ENCODE measurements around the gene FARSB. TPM values are rescaled to one million over a fixed set of nuclear protein-coding genes. Genes with fewer than 3 reads are reported as not detected.
A peak's percentile ranks its signal among the peaks of the same experiment; 100 is the strongest.

FARSB gene
- total RNA-seq, 1 experiment from 2014 or later: 36.7 TPM

DNA sequence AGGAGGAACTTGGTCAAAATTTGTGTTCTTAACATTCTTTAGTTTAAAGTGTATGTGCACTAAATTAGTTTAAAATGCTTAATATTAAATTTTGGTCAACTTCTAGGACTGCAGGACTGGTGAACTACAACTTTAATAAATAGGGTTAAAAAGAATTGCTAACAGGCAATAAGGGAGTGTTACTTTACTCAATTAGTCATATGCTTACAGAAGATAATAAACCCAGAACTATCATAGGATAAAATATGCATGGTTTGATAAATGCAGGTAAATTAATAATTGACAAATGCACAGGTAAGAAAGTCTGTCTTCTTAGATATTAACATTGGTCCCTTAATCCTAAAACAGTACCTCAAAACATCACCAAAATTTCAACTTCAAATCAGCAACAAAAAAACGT lies 20.6 kb downstream of the FARSB start:
- Histone ChIP-seq H3K27me3 (ENCODE audit: low read length) (no peaks in the 10 kb centered on the region), H3K9me2 (replicated peaks; ENCODE audit: insufficient read depth, low read length) (no peaks in the 10 kb centered on the region), H3K27ac (ENCODE audit: low read length) (no peak overlapping the region), H3K9ac (ENCODE audit: low read length) (no peak overlapping the region), H2AFZ (ENCODE audit: low read length) (no peak overlapping the region), H3K4me2 (ENCODE audit: low read depth, low read length, poor library complexity, severe bottlenecking) (no peak overlapping the region), H3K36me3 (ENCODE audit: insufficient read depth, low read length) (peaks cover 84% of the 10 kb centered on the region; the same call in 1 of the 2 replicates), H4K20me1 (ENCODE audit: insufficient read depth, low read depth, low read length) (no peaks in the 10 kb centered on the region), H3K9me3 (ENCODE audit: low read length) (no peaks in the 10 kb centered on the region), H3K4me3 (ENCODE audit: low read length) (no peak overlapping the region), H3K79me2 (ENCODE audit: low read length) (peaks cover 47% of the 10 kb centered on the region), H3K4me1 (ENCODE audit: low read length) (no peaks in the 10 kb centered on the region)
- no peak for DNase-seq

DNA sequence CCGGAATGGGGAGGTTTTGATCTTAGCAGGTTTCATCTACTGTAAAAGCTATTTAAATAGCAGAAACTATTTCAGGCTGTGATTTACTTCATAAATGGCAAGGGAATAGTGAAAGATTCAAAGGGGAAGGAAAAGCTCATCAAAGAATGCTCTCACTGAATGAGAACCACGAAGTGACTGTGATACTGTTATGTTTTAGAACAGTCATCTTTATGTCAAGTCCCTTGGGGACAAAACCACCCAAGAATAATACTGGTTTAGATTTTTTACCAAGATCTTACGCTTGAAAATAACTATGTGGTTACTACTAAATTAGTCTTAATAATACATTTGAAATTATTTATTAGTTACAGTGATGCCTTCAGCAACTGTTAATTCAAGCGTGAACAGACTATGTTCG lies 28.1 kb downstream of the FARSB start:
- peaks cover 77% of the 10 kb centered on the region for H3K36me3 ChIP-seq (ENCODE audit: insufficient read depth, low read length)
- H3K4me2 ChIP-seq (ENCODE audit: low read depth, low read length, poor library complexity, severe bottlenecking): no peak overlapping the region
- no peak overlapping the region for H3K4me3 ChIP-seq (ENCODE audit: low read length)
- H3K27ac ChIP-seq (ENCODE audit: low read length): no peak overlapping the region
- H3K9ac ChIP-seq (ENCODE audit: low read length): no peak overlapping the region
- no peaks in the 10 kb centered on the region for H3K9me3 ChIP-seq (ENCODE audit: low read length)
- no peaks in the 10 kb centered on the region for H4K20me1 ChIP-seq (ENCODE audit: insufficient read depth, low read depth, low read length)
- no peaks in the 10 kb centered on the region for H3K9me2 ChIP-seq (replicated peaks; ENCODE audit: insufficient read depth, low read length)
- H3K4me1 ChIP-seq (ENCODE audit: low read length): no peaks in the 10 kb centered on the region
- DNase-seq: no peak
- H3K79me2 ChIP-seq (ENCODE audit: low read length): peaks cover 12% of the 10 kb centered on the region; the same call in 1 of the 2 replicates
- no peak overlapping the region for H2AFZ ChIP-seq (ENCODE audit: low read length)
- no peaks in the 10 kb centered on the region for H3K27me3 ChIP-seq (ENCODE audit: low read length)

DNA sequence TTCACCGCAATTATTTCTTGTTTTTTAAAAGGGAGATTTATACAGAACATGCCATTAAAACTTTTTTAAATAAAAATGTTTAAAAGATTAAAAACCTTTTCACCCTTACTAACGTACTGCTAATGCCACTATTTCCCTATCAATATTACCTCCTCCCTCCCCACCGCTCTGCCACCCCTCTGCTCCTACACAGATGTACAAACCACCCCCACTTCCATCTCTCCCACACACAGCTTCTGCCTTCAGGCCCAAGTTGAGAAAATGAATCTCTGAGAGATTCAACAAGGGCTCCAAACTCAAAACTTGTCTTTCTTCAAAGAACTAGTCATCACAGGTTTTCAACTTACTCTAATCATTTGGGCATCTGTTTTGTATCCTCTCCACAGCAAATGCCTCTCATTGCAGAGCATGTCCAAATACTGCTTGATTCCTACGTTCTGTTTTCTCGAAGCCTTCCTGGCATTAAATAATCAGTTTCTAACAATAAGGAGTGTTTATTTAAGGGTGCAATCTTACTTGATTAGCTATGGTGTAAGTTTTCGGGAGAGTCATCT lies 32.1 kb downstream of the FARSB start:
- Histone ChIP-seq H3K9ac (ENCODE audit: low read length) (no peak overlapping the region), H3K27me3 (ENCODE audit: low read length) (no peaks in the 10 kb centered on the region), H3K4me2 (ENCODE audit: low read depth, low read length, poor library complexity, severe bottlenecking) (no peak overlapping the region), H2AFZ (ENCODE audit: low read length) (no peak overlapping the region), H3K36me3 (ENCODE audit: insufficient read depth, low read length) (peaks cover 70% of the 10 kb centered on the region), H4K20me1 (ENCODE audit: insufficient read depth, low read depth, low read length) (no peaks in the 10 kb centered on the region), H3K9me2 (replicated peaks; ENCODE audit: insufficient read depth, low read length) (no peaks in the 10 kb centered on the region), H3K9me3 (ENCODE audit: low read length) (no peaks in the 10 kb centered on the region), H3K27ac (ENCODE audit: low read length) (no peak overlapping the region), H3K79me2 (ENCODE audit: low read length) (peaks cover 13% of the 10 kb centered on the region), H3K4me1 (ENCODE audit: low read length) (no peaks in the 10 kb centered on the region), H3K4me3 (ENCODE audit: low read length) (no peak overlapping the region)
- DNase-seq: no peak

DNA sequence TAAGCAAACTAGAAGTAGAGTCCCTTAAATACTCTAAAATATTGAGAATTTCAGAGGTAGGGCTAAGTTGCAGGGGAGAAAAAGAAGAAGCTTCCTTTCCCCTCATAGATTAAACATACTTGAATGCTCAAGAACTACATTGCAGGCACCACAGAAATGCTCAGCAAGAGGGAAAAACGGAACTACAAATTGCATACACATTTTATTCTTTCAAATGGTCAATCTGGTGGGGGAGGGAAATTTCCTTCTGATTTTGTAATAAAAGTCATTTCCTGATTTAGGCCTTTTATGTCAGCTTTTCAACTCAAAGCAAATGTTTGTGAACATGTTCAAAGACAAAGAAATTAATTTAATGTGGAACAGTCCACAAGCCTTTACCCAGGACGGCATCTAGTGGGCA lies 33.0 kb downstream of the FARSB start:
- Histone ChIP-seq H3K27me3 (ENCODE audit: low read length) (no peaks in the 10 kb centered on the region), H3K4me3 (ENCODE audit: low read length) (no peak overlapping the region), H3K9me3 (ENCODE audit: low read length) (no peaks in the 10 kb centered on the region), H3K79me2 (ENCODE audit: low read length) (peaks cover 13% of the 10 kb centered on the region), H3K4me1 (ENCODE audit: low read length) (no peaks in the 10 kb centered on the region), H3K36me3 (ENCODE audit: insufficient read depth, low read length) (peaks cover 68% of the 10 kb centered on the region), H3K4me2 (ENCODE audit: low read depth, low read length, poor library complexity, severe bottlenecking) (no peak overlapping the region), H3K27ac (ENCODE audit: low read length) (no peak overlapping the region), H4K20me1 (ENCODE audit: insufficient read depth, low read depth, low read length) (no peaks in the 10 kb centered on the region), H3K9me2 (replicated peaks; ENCODE audit: insufficient read depth, low read length) (no peaks in the 10 kb centered on the region), H3K9ac (ENCODE audit: low read length) (no peak overlapping the region), H2AFZ (ENCODE audit: low read length) (no peak overlapping the region)
- no peak for DNase-seq

DNA sequence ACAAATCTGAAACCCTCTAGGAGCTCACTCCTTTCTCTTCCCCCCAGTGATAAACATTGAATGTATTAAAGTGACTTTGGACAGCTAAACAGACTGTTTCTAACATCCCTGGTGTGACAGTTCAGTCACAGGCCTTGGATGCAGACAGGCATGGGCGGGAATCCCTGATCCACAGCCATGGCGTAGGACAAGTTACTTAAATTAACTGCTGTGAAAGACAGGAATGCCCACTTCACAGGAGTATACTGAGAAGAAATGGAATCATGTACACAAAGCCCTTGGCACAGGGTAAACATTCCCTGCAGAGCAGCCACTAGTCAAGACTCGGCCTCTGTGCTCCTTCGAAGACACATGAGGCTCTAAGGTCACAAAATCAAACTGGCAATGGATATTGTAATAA lies 34.0 kb downstream of the FARSB start:
- no peak for DNase-seq
- no peak overlapping the region for H3K27ac ChIP-seq (ENCODE audit: low read length)
- no peaks in the 10 kb centered on the region for H4K20me1 ChIP-seq (ENCODE audit: insufficient read depth, low read depth, low read length)
- H3K4me3 ChIP-seq (ENCODE audit: low read length): no peak overlapping the region
- H3K4me2 ChIP-seq (ENCODE audit: low read depth, low read length, poor library complexity, severe bottlenecking): no peak overlapping the region
- H3K27me3 ChIP-seq (ENCODE audit: low read length): no peaks in the 10 kb centered on the region
- H2AFZ ChIP-seq (ENCODE audit: low read length): no peak overlapping the region
- no peaks in the 10 kb centered on the region for H3K9me2 ChIP-seq (replicated peaks; ENCODE audit: insufficient read depth, low read length)
- H3K79me2 ChIP-seq (ENCODE audit: low read length): peaks cover 17% of the 10 kb centered on the region
- no peaks in the 10 kb centered on the region for H3K9me3 ChIP-seq (ENCODE audit: low read length)
- no peak overlapping the region for H3K9ac ChIP-seq (ENCODE audit: low read length)
- H3K4me1 ChIP-seq (ENCODE audit: low read length): no peaks in the 10 kb centered on the region
- H3K36me3 ChIP-seq (ENCODE audit: insufficient read depth, low read length): peaks cover 61% of the 10 kb centered on the region

DNA sequence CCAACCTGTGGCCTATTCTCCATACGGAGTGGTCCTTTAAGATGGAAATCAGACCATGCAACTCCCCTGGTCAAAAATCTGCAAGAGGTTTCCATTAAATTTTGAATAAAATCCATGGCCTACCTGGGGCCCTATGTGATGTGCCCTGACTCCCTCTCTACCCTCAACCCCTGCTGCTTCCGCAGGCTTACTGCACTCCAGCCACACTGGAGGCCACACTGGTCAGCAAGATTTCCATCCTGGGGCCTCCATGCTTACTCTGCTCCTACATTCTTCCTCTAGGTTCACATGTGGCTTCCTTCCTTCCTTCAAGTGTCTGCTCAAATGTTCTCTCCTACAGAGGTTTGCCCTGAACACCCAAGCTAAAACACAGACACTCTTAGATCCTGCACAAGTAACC lies 40.6 kb downstream of the FARSB start:
- no peak overlapping the region for H3K9ac ChIP-seq (ENCODE audit: low read length)
- peaks cover 43% of the 10 kb centered on the region for H3K79me2 ChIP-seq (ENCODE audit: low read length)
- H3K36me3 ChIP-seq (ENCODE audit: insufficient read depth, low read length): peaks cover 50% of the 10 kb centered on the region
- no peak overlapping the region for H3K4me2 ChIP-seq (ENCODE audit: low read depth, low read length, poor library complexity, severe bottlenecking)
- no peaks in the 10 kb centered on the region for H3K9me3 ChIP-seq (ENCODE audit: low read length)
- H3K27ac ChIP-seq (ENCODE audit: low read length): no peak overlapping the region
- H3K27me3 ChIP-seq (ENCODE audit: low read length): no peaks in the 10 kb centered on the region
- H3K4me1 ChIP-seq (ENCODE audit: low read length): no peaks in the 10 kb centered on the region
- no peak for DNase-seq
- no peak overlapping the region for H2AFZ ChIP-seq (ENCODE audit: low read length)
- no peaks in the 10 kb centered on the region for H4K20me1 ChIP-seq (ENCODE audit: insufficient read depth, low read depth, low read length)
- H3K9me2 ChIP-seq (replicated peaks; ENCODE audit: insufficient read depth, low read length): no peaks in the 10 kb centered on the region
- no peak overlapping the region for H3K4me3 ChIP-seq (ENCODE audit: low read length)

DNA sequence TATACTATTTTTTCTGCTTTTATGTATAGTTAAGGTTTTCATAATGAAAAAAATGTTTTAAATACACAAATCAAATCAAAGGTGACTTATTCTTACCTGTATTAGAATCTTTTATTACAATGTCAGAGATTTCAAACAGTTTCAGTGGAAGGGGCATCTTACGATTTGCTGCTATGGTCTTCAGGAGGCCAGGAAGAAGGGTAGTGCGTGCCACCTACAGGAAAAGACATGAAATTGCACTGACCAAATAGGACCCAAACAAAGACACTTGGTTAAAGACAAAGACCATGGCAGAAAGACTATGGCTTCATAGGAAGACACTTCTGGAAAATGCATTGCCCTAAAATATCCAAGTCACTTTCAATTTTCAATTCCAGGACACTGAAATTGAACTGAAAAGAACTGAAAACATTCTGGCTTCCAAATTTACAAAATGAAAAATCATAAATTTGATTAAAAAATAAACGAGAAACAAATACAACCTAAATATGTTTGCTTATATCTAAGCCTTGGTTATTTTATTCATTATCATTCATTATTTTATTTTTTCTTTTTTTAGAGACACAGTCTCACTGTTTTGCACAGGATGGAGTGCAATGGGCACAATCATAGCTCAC lies 42.1 kb downstream of the FARSB start:
- no peaks in the 10 kb centered on the region for H3K27me3 ChIP-seq (ENCODE audit: low read length)
- no peak overlapping the region for H3K4me3 ChIP-seq (ENCODE audit: low read length)
- H3K4me2 ChIP-seq (ENCODE audit: low read depth, low read length, poor library complexity, severe bottlenecking): no peak overlapping the region
- peaks cover 52% of the 10 kb centered on the region for H3K79me2 ChIP-seq (ENCODE audit: low read length)
- H4K20me1 ChIP-seq (ENCODE audit: insufficient read depth, low read depth, low read length): no peaks in the 10 kb centered on the region
- no peak overlapping the region for H2AFZ ChIP-seq (ENCODE audit: low read length)
- H3K9me3 ChIP-seq (ENCODE audit: low read length): no peaks in the 10 kb centered on the region
- H3K27ac ChIP-seq (ENCODE audit: low read length): no peak overlapping the region
- H3K9me2 ChIP-seq (replicated peaks; ENCODE audit: insufficient read depth, low read length): no peaks in the 10 kb centered on the region
- H3K4me1 ChIP-seq (ENCODE audit: low read length): no peaks in the 10 kb centered on the region
- peaks cover 54% of the 10 kb centered on the region for H3K36me3 ChIP-seq (ENCODE audit: insufficient read depth, low read length)
- peak; percentile 72 for DNase-seq
- no peak overlapping the region for H3K9ac ChIP-seq (ENCODE audit: low read length)

DNA sequence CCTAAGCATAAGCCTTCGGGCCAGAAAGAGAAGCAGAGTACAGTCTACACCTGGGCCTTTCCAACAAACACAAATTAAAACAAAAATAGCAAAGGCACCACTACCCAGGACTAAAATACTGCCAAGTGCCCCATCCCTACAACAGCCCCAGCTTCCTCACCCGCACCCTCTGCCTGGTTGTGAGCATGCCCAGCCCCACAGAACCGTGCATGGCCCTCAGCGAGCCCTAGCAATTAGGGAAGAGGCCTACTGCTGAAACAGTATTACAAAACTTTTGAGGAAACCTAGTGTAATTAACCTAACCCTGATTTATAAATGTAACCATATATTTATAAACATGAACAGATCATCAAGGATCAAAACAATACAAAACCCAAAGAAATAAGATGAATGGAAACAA lies 44.2 kb downstream of the FARSB start:
- H3K27me3 ChIP-seq (ENCODE audit: low read length): no peaks in the 10 kb centered on the region
- H3K4me2 ChIP-seq (ENCODE audit: low read depth, low read length, poor library complexity, severe bottlenecking): no peak overlapping the region
- DNase-seq: no peak
- H3K27ac ChIP-seq (ENCODE audit: low read length): no peak overlapping the region
- H3K9ac ChIP-seq (ENCODE audit: low read length): no peak overlapping the region
- H3K4me3 ChIP-seq (ENCODE audit: low read length): no peak overlapping the region
- no peaks in the 10 kb centered on the region for H4K20me1 ChIP-seq (ENCODE audit: insufficient read depth, low read depth, low read length)
- H3K36me3 ChIP-seq (ENCODE audit: insufficient read depth, low read length): peaks cover 58% of the 10 kb centered on the region
- H2AFZ ChIP-seq (ENCODE audit: low read length): no peak overlapping the region
- H3K9me3 ChIP-seq (ENCODE audit: low read length): no peaks in the 10 kb centered on the region
- H3K4me1 ChIP-seq (ENCODE audit: low read length): no peaks in the 10 kb centered on the region
- H3K9me2 ChIP-seq (replicated peaks; ENCODE audit: insufficient read depth, low read length): no peaks in the 10 kb centered on the region
- peaks cover 67% of the 10 kb centered on the region for H3K79me2 ChIP-seq (ENCODE audit: low read length)
